Measurements from ENCODE around the gene SHROOM4.
A peak's percentile ranks its signal among the peaks of the same experiment; 100 is the strongest.

SHROOM4 gene

GRCh38 chrX:50778272-50778671 lies 35.7 kb downstream of the SHROOM4 start:
- DNase-seq (ENCODE audit: low spot score): no peak

DNA sequence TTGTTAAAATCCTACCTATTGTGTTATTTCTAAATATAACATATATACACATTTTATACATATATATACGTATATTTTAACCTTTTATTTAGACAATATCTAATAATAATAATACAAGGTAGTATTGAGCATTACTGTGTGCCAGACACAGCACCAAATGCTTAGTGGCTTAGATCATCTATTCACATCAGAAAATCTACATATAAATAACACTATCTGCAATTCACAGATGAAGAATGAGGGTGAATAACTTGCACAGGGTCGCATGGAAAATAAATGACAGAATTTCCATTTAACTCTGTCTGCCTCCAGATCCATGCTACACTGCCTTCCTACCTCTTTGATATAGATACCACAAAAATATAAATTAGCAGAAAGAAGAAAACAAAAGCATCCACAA lies 37.7 kb downstream of the SHROOM4 start:
- DNase-seq (ENCODE audit: low spot score): no peak

GRCh38 chrX:50771382-50771781 lies 42.6 kb downstream of the SHROOM4 start:
- DNase-seq (ENCODE audit: low spot score): no peak

DNA sequence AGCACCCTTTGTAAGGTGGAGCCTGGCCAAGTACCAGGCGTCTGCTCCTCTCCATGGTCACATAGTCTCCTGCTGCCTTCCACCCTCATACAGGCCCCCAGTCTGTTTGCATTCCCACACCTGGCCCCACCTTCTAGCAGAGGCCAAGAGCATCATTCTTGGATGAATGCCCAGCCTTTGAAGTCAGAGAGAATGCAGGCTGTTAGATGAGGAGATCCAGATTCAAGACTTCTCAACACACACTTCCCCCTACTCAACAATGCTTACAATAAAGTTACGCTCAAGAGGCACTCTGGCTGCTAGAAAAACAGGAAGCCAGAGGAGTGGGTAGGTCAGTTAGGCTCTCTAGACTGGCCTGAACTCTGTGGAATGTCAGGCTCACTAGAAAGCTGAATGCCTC lies 43.3 kb downstream of the SHROOM4 start:
- no peak for DNase-seq (ENCODE audit: low spot score)

- DNase-seq (ENCODE audit: low spot score): no peak
These were observed 44.5 kb downstream of the SHROOM4 start for GRCh38 chrX:50769389-50770063.

GRCh38 chrX:50768801-50769200 lies 45.2 kb downstream of the SHROOM4 start:
- DNase-seq (ENCODE audit: low spot score): no peak

DNA sequence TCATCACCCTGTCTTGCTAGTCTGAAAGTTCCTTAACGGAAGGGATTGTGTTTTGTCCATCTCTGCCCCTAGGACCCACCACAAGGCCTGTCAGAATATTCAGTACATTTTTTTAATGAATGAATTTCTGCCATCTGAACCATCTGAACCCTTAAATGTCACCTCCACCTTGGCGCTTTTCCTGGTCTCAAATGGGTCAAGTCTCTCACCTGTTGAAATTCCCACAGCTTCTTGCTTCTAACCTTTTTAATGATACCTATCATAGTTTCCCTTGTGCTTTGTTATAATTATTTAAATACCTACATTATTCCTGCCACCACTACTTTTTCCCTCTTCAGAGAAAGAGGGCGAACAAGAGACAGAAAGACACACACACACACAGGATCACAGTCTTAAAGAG lies 48.0 kb downstream of the SHROOM4 start:
- DNase-seq (ENCODE audit: low spot score): no peak

- peak; percentile 28 for DNase-seq (ENCODE audit: low spot score)
These were observed 51.4 kb downstream of the SHROOM4 start for GRCh38 chrX:50762578-50762977.

DNA sequence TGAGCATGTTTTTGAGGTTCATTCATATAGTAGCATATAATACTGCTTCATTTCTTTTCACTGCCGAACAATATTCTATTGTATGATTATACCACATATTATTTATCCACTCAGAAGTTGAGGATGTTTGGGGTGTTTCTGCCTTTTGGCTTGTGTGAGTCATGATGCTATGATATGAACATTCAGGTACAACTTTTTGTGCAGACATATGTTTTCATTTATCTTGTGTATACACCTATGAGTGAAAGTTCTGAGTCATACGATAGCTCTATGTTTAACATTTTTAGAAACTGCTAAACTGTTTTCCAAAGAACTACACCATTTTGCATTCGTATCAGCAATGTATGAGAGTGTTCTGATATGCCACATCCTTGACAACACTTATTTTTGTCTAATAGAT lies 57.7 kb downstream of the SHROOM4 start:
- no peak for DNase-seq (ENCODE audit: low spot score)

GRCh38 chrX:50751091-50751490 lies 62.9 kb downstream of the SHROOM4 start:
- no peak for DNase-seq (ENCODE audit: low spot score)

DNA sequence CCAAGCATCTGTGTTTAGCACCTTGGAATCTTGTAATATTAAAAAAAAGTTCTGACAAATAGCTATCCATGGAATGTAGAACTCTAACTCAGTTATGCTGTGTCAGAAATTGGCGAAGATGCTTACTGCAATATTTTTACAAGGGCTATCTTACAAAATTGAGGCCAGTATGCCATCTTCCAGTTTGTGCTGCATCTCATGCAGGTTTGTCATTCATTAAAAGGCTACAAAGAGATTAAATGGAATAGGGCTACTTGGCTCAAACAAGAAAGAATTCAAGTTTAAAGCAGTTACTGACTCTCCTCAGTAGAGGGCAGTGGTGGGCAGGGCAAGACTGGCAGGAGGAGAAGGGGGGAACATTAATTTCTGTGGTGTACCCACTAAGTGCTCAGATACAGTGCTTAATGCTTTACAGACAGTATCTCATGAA lies 66.5 kb downstream of the SHROOM4 start:
- DNase-seq (ENCODE audit: low spot score): peak; percentile 40

DNA sequence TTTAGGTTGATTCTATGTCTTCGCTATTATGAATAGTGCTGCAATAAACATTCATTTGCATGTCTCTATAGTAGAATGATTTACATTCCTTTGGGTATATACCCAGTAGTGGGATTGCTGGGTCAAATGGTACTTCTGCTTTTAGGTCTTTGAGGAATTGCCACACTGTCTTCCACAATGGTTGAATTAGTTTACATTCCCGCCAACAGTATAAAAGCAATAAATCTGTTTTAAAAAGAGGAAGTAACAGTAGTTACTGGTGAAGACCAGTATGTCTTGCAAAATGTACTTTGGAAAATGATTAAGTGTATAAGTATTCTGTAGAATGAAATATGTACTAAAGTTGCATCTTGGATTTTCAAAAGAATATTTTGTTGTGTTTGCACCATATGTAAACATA lies 77.3 kb downstream of the SHROOM4 start:
- no peak for DNase-seq (ENCODE audit: low spot score)

DNA sequence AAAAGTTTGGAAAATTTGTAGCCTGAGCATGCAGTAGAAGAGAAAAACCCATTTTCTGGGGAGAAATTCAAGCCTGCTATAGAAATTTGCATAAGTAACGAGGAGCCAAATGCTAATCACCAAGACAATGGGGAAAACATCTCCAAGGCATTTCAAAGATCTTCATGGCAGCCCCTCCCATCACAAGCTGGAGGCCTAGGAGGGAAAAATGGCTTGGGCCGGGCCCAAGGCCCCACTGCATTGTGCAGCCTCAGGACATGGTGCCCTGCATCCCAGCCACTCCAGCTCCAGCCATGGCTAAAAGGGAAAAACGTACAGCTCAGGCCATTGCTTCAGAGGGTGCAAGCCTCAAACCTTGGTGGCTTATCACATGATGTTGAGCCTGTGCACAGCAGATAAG lies 87.7 kb downstream of the SHROOM4 start:
- DNase-seq (ENCODE audit: low spot score): no peak

GRCh38 chrX:50725310-50725709 lies 88.7 kb downstream of the SHROOM4 start:
- DNase-seq (ENCODE audit: low spot score): no peak

DNA sequence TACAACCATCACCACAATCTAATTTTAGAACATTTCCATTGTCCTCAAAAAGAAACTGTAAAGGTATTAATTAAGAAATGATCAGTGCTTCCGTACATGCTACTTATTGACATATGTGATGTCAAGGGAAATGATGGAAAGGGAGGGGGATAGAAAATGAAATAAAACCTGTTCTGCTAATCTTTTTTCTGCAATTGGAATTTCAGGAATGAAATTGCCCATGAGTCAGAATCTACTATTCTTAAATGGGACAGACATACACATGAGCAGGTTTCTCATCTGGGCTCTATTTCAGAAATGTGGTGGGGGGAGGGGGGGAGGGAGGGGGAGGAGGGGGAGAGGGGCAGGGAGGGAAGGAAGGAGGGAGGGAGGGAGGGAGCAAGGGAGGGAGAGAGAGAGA lies 91.0 kb downstream of the SHROOM4 start:
- DNase-seq (ENCODE audit: low spot score): no peak

GRCh38 chrX:50721764-50722521 lies 92.1 kb downstream of the SHROOM4 start:
- no peak for DNase-seq (ENCODE audit: low spot score)

DNA sequence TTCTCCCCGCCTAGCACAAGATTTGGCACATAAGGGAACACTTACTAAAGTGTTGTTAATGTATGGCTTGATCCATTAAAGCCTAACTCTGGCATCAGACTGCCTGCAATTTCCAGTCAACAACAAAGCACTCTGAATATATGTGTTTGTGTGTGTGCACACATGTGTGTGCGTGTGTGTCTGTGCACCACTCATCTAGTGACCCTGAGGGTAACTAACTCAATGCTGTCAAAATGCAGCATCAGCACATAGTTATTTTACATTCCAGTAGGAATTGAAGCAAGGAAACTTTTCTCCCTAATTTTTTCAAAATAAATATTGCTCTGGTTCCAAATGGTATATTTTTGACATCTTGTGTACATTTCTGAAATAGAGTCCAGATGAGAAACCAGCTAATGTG lies 94.4 kb downstream of the SHROOM4 start:
- no peak for DNase-seq (ENCODE audit: low spot score)

GRCh38 chrX:50718776-50719175 lies 95.2 kb downstream of the SHROOM4 start:
- DNase-seq (ENCODE audit: low spot score): no peak

DNA sequence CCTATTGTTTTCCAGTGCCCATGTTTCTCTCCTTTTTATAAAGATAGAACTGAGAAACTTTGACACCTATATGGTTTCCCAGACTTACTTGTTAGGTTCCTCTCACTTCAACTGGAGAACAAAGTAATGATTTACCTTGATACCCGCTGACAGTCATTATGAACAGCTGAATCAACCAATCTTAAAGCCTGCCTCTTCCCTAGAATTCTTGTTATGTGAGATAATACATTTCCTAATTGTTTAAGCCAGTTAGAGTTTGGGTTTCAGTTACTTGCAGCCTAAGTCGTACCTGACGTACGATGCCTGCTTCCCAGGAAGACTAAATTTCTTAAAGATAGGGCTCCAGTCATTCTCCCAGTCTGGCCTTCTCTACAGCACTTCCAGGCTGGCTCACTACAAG lies 97.3 kb downstream of the SHROOM4 start:
- DNase-seq (ENCODE audit: low spot score): no peak

DNA sequence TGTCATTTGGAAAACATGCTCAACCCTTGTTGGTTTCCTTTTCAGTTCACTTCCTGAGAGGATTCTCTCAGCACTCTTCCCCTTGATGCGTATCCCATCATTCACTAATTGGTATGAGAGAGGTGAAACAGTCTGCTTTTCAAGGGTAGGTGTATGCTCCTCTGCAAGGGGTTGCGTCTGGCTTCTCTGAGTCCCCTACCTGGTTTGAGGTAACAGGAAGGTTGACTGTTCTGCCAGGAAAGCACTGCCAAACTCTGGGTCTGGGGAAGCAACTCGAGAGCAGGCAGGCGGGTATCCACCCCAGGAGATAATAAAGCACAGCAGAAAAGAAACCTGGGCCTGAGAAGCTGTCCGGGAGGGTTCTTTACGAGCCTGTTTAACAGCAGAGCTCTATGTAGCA lies 101.2 kb downstream of the SHROOM4 start:
- DNase-seq (ENCODE audit: low spot score): no peak

DNA sequence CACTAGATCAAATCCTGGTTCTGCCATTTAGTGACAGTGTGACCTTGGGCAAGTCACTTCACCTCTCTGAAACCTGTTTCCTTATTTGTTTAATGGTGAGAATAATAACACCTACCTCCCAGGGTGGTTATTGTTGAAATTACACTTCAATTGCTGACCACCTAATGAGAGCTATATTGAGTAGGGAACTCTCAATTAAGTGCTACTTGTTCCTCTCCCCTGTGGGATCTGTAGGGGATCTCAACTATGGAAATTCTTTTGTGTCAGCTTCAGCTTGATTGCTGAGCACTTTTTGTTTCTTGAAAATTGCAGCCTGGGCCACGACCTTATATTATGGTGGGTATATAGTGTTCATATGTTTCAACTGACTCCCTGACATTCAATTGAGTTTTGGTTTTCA lies 102.1 kb downstream of the SHROOM4 start:
- no peak for DNase-seq (ENCODE audit: low spot score)

DNA sequence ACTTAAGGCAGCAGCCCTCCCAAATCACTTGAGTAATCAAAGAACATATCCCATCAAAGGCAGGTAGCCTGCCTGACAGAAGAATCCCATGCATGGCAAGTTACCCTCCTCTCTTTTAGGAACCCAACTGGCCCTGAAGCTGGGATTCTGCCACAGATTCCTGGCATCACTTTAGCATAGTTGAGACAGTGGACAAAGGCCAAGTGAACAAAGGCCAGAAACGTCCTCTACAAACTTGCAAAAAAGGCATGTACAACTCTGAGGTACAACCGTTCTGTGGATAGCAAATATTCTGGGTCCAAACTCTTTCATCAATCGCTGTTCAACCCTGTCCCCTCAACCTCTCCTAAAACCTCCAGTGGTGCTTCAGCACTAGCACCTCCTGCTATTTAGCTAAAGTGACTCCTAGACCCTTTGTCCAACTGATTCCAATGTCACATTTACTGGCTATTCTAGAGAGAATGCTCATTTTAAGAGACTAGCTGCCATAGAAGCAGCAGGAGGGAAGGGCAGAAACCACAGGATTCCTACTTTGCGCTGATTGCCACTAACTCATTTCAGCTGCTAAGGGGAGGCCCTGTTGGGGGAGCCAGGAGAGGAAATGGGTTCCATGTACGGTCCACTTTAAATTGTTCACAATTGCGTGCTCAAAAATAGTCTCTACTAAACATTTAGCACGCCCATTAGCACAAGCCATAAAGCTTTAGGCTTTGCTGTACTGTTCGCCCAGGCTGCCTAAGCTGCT lies 105.9 kb downstream of the SHROOM4 start:
- DNase-seq (ENCODE audit: low spot score): no peak

- no peak for DNase-seq (ENCODE audit: low spot score)
These were observed 106.6 kb downstream of the SHROOM4 start for GRCh38 chrX:50707405-50707804.
